HUDEP-2 (cell line): ENCODE measurements around the gene LIME1.

ENCODE experiments used
- DNase-seq, 76 experiments: peaks; one replicate each; lab custom pipeline; 2025; ENCODE audit not compliant: unreplicated experiment in 76 of 76; lab: John Stamatoyannopoulos, UW

The LIME1 gene

GRCh38 chr20:63696628-63697356 lies 39.7 kb upstream of the LIME1 start, which contains the start of gene TNFRSF6B:
Gene TNFRSF6B (plus strand): TSS chr20:63696652. CDS start chr20:63696768, 116 bp downstream.
- DNase-seq, result no peak

- DNase-seq, result no peak
Observed at GRCh38 chr20:63697357-63697867, 39.1 kb upstream of the LIME1 start.

- DNase-seq, result no peak
Observed at GRCh38 chr20:63697868-63698545, 38.5 kb upstream of the LIME1 start.

- DNase-seq, result no peak
Observed at GRCh38 chr20:63698739-63699465, 37.6 kb upstream of the LIME1 start.

GRCh38 chr20:63699466-63700198 lies 36.8 kb upstream of the LIME1 start:
- DNase-seq, result no peak

GRCh38 chr20:63700199-63701050 lies 36.0 kb upstream of the LIME1 start:
- DNase-seq, result no peak

GRCh38 chr20:63701051-63701328 lies 35.5 kb upstream of the LIME1 start:
- DNase-seq, result no peak

- DNase-seq, result no peak
Observed at GRCh38 chr20:63701329-63702035, 35.0 kb upstream of the LIME1 start.

- no peak for DNase-seq
Observed at GRCh38 chr20:63702036-63702665, 34.3 kb upstream of the LIME1 start.

GRCh38 chr20:63702751-63703470 lies 33.6 kb upstream of the LIME1 start:
- no peak for DNase-seq

- no peak for DNase-seq
Observed at GRCh38 chr20:63703471-63703975, 32.9 kb upstream of the LIME1 start.

GRCh38 chr20:63703976-63704748 lies 32.3 kb upstream of the LIME1 start:
- DNase-seq, result no peak

- DNase-seq, result no peak
Observed at GRCh38 chr20:63704749-63705117, 31.7 kb upstream of the LIME1 start.

GRCh38 chr20:63705232-63706026 lies 31.0 kb upstream of the LIME1 start:
- DNase-seq, result no peak

GRCh38 chr20:63706027-63706695 lies 30.3 kb upstream of the LIME1 start:
- no peak for DNase-seq
